PFSK-1 (cell line): ENCODE measurements around the gene MSTN.

Experiments
- FOXP2 ChIP-seq: optimal IDR thresholded peaks from 2 replicates; pipeline ENCODE3; 2011; ENCODE audit warnings: borderline replicate concordance, control low read depth, inconsistent platforms; ENCODE audit not compliant: insufficient read depth; ENCODE audit errors: extremely low read length, extremely low read depth
- POLR2AphosphoS5 ChIP-seq: IDR thresholded peaks from 2 replicates; pipeline ENCODE4 v1.6.1; 2012; ENCODE audit warnings: low read depth, mild to moderate bottlenecking, control low read depth, low read length, moderate library complexity
- SIN3A ChIP-seq: IDR thresholded peaks from 2 replicates; pipeline ENCODE4 v1.6.1; 2012; ENCODE audit warnings: mild to moderate bottlenecking, low read length, moderate library complexity, borderline replicate concordance; ENCODE audit not compliant: insufficient read depth
- TAF1 ChIP-seq: IDR thresholded peaks from 2 replicates; pipeline ENCODE4 v1.6.1; 2012; ENCODE audit warnings: low read length, control low read depth, borderline replicate concordance; ENCODE audit not compliant: insufficient read depth
- TF ChIP-seq, protein P1 (sequence below), 2 experiments: IDR thresholded peaks; 2 replicates each; pipeline versions ENCODE4 v1.6.1 to v1.8.0; 2011 to 2012; ENCODE audit warnings: low read depth in 2 of 2, low read length in 2 of 2, control low read depth in 1 of 2, inconsistent platforms in 1 of 2, mild to moderate bottlenecking in 1 of 2, moderate library complexity in 1 of 2; ENCODE audit not compliant: insufficient read depth in 1 of 2

MSTN gene

DNA sequence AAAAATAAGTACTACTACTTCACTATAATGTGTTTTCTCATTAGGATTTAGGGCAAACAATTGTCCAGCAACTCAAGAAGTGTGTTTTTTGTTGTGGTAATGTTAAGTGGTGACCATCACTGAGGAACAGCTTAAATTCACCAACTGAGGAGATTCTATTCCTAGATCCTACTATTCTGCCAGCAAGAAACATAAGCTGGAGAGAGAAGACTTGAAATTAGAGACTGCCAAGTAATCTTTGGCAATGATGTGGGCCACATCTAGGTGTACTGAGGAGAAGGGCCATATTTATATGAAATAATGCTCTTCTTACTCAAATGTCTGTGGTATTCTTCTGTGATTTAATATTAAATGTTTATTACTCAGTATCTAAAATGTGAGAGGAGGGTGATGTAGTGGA is 44.3 kb upstream of the MSTN start:
- TF ChIP-seq TAF1: no peak
- TF ChIP-seq SIN3A: no peak
- TF ChIP-seq, protein P1, sequence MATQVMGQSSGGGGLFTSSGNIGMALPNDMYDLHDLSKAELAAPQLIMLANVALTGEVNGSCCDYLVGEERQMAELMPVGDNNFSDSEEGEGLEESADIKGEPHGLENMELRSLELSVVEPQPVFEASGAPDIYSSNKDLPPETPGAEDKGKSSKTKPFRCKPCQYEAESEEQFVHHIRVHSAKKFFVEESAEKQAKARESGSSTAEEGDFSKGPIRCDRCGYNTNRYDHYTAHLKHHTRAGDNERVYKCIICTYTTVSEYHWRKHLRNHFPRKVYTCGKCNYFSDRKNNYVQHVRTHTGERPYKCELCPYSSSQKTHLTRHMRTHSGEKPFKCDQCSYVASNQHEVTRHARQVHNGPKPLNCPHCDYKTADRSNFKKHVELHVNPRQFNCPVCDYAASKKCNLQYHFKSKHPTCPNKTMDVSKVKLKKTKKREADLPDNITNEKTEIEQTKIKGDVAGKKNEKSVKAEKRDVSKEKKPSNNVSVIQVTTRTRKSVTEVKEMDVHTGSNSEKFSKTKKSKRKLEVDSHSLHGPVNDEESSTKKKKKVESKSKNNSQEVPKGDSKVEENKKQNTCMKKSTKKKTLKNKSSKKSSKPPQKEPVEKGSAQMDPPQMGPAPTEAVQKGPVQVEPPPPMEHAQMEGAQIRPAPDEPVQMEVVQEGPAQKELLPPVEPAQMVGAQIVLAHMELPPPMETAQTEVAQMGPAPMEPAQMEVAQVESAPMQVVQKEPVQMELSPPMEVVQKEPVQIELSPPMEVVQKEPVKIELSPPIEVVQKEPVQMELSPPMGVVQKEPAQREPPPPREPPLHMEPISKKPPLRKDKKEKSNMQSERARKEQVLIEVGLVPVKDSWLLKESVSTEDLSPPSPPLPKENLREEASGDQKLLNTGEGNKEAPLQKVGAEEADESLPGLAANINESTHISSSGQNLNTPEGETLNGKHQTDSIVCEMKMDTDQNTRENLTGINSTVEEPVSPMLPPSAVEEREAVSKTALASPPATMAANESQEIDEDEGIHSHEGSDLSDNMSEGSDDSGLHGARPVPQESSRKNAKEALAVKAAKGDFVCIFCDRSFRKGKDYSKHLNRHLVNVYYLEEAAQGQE (IDR thresholded peaks at IDR 0.05; ENCODE audit: insufficient read depth in 1 of 2, low read depth in 2 of 2, low read length in 2 of 2): no peak
- no peak for TF ChIP-seq FOXP2
- no peak for TF ChIP-seq POLR2AphosphoS5

DNA sequence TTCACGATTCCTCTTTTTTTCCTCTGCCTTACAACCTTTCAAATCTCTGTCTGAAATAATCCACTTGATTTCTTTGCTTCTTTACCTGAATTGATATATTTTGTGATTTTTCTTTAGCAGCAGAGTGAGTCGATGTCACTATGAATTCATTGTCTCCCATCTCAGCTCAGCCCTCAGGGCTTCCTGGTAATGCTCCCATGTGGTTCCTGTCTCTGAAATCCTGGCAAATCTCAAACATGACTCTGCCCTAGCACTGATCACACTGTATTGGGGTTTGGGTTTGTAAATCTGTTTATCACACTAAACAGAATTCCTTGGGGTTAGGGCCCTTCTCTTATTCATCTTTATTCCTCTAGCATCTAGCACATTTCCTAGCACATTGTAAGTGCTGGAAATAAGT is 43.0 kb upstream of the MSTN start:
- TF ChIP-seq, protein P1 (IDR thresholded peaks at IDR 0.05; ENCODE audit: insufficient read depth in 1 of 2, low read depth in 2 of 2, low read length in 2 of 2): no peak
- no peak for TF ChIP-seq FOXP2

- TF ChIP-seq POLR2AphosphoS5 (no peak), SIN3A (no peak), FOXP2 (no peak), TAF1 (no peak)
- TF ChIP-seq, protein P1 (IDR thresholded peaks at IDR 0.05; ENCODE audit: insufficient read depth in 1 of 2, low read depth in 2 of 2, low read length in 2 of 2): no peak
Observed at GRCh38 chr2:190103144-190103543, 40.6 kb upstream of the MSTN start.

DNA sequence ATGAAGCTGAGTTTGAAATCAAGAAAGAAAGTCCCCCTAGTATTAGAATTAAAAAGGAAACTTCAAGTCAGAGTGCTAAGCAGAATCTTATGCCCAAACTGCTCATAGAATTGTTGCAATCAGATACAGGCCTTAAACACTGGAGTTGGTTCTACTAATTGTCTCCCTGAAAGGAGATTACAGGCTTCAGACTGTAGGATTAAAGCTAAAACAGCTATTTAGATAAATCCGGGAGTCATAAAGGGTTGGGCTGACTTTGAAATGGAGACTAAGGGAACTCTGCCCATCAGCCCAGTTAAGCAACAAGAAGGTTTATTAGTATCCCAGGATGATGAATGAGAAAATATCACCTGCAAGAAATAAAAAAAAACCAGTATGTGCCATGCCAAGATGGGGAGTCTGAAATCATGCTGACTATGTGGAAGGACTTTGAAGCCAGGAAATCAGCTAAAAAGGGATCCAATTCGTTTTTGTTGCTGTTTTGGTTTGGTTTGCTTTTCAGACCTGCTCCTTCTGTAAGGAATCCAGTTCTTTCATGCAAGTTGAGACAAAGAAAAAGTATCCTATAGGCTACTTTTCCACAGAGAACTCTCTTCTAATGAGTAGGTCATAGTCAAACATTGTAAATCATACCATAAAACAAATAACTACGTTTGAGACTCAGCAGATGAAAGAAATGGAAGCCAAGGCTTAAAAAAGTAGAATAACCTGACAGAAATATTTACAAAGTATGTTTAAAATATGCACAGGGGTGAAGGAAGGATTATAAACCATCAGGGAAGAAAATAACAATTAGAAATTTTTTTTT is 37.6 kb upstream of the MSTN start:
- TF ChIP-seq SIN3A (no peak), POLR2AphosphoS5 (no peak), TAF1 (no peak), FOXP2 (no peak)
- TF ChIP-seq, protein P1 (IDR thresholded peaks at IDR 0.05; ENCODE audit: insufficient read depth in 1 of 2, low read depth in 2 of 2, low read length in 2 of 2): no peak
